HG03196 (cell line): ENCODE data around the gene OMD.

Source experiments
- ATAC-seq: cut with Tn5 transposase; IDR thresholded peaks from one replicate; pipeline ENCODE4 v1.9.1; 2021; ENCODE audit not compliant: unreplicated experiment

The OMD gene

GRCh38 chr9:92424340-92424739 lies at the start of gene OMD:
Gene OMD (minus strand): TSS chr9:92424471. CDS start chr9:92417558, 6,913 bp downstream.
- no peak for ATAC-seq

GRCh38 chr9:92468206-92468605 lies 43.9 kb upstream of the OMD start:
- no peak for ATAC-seq

GRCh38 chr9:92467511-92467910 lies 43.2 kb upstream of the OMD start:
- no peak for ATAC-seq

- ATAC-seq, result no peak
Measured at GRCh38 chr9:92467041-92467440, 42.8 kb upstream of the OMD start.

GRCh38 chr9:92463984-92464383 lies 39.7 kb upstream of the OMD start:
- no peak for ATAC-seq

- ATAC-seq, result no peak
Measured at GRCh38 chr9:92463387-92463786, 39.1 kb upstream of the OMD start.

GRCh38 chr9:92457576-92457975 lies 33.3 kb upstream of the OMD start:
- no peak for ATAC-seq

- no peak for ATAC-seq
Measured at GRCh38 chr9:92455217-92455616, 30.9 kb upstream of the OMD start.

GRCh38 chr9:92446536-92446935 lies 22.3 kb upstream of the OMD start:
- ATAC-seq, result no peak

GRCh38 chr9:92444841-92445240 lies 20.6 kb upstream of the OMD start:
- ATAC-seq, result no peak

- no peak for ATAC-seq
Measured at GRCh38 chr9:92440751-92441046, 16.4 kb upstream of the OMD start.

GRCh38 chr9:92439921-92440750 lies 15.9 kb upstream of the OMD start:
- no peak for ATAC-seq

- no peak for ATAC-seq
Measured at GRCh38 chr9:92438900-92439526, 14.7 kb upstream of the OMD start.

- ATAC-seq, result no peak
Measured at GRCh38 chr9:92435263-92435662, 11.0 kb upstream of the OMD start.

- ATAC-seq, result no peak
Measured at GRCh38 chr9:92432972-92433548, 8.8 kb upstream of the OMD start.

- no peak for ATAC-seq
Measured at GRCh38 chr9:92432350-92432749, 8.1 kb upstream of the OMD start.

- no peak for ATAC-seq
Measured at GRCh38 chr9:92429836-92430235, 5.6 kb upstream of the OMD start.

GRCh38 chr9:92426501-92427145 lies 2.4 kb upstream of the OMD start:
- ATAC-seq, result no peak

GRCh38 chr9:92425474-92425873 lies 1.2 kb upstream of the OMD start:
- no peak for ATAC-seq

GRCh38 chr9:92423612-92424011 lies 659 bp downstream of the OMD start:
- no peak for ATAC-seq

- ATAC-seq, result no peak
Measured at GRCh38 chr9:92422611-92423338, 1.5 kb downstream of the OMD start.
